HG03439 (cell line): ENCODE data around the gene TMEM184B.
A peak's percentile ranks its signal among the peaks of the same experiment; 100 is the strongest.

ENCODE experiments used
- ATAC-seq: cut with Tn5 transposase; IDR thresholded peaks from one replicate; pipeline ENCODE4 v1.9.1; 2021; ENCODE audit warnings: mild to moderate bottlenecking, moderate library complexity; ENCODE audit not compliant: unreplicated experiment

Gene TMEM184B

GRCh38 chr22:38308791-38309498 lies 36.1 kb upstream of the TMEM184B start:
- ATAC-seq = no peak

- ATAC-seq = peak; percentile 68
These were observed 33.0 kb upstream of the TMEM184B start for GRCh38 chr22:38305471-38306448.

GRCh38 chr22:38304526-38304925 lies 31.7 kb upstream of the TMEM184B start:
- ATAC-seq = no peak

GRCh38 chr22:38303974-38304373 lies 31.2 kb upstream of the TMEM184B start:
- ATAC-seq = no peak

- no peak for ATAC-seq
These were observed 30.1 kb upstream of the TMEM184B start for GRCh38 chr22:38302906-38303305.

- no peak for ATAC-seq
These were observed 28.1 kb upstream of the TMEM184B start for GRCh38 chr22:38300946-38301345.

- no peak for ATAC-seq
These were observed 27.6 kb upstream of the TMEM184B start for GRCh38 chr22:38300197-38300945.

GRCh38 chr22:38299770-38300102 lies 26.9 kb upstream of the TMEM184B start:
- ATAC-seq = no peak

- ATAC-seq = no peak
These were observed 25.6 kb upstream of the TMEM184B start for GRCh38 chr22:38298312-38299005.

- ATAC-seq = no peak
These were observed 23.6 kb upstream of the TMEM184B start for GRCh38 chr22:38296372-38296771.

GRCh38 chr22:38295863-38296262 lies 23.1 kb upstream of the TMEM184B start:
- no peak for ATAC-seq

- ATAC-seq = no peak
These were observed 22.5 kb upstream of the TMEM184B start for GRCh38 chr22:38295339-38295738.

- no peak for ATAC-seq
These were observed 21.4 kb upstream of the TMEM184B start for GRCh38 chr22:38294193-38294592.

- ATAC-seq = no peak
These were observed 19.9 kb upstream of the TMEM184B start for GRCh38 chr22:38292694-38293093.

- ATAC-seq = no peak
These were observed 18.5 kb upstream of the TMEM184B start for GRCh38 chr22:38291201-38291777.

GRCh38 chr22:38290347-38290746 lies 17.5 kb upstream of the TMEM184B start:
- ATAC-seq = no peak

GRCh38 chr22:38289583-38290082 lies 16.8 kb upstream of the TMEM184B start:
- no peak for ATAC-seq

- no peak for ATAC-seq
These were observed 14.3 kb upstream of the TMEM184B start for GRCh38 chr22:38286915-38287669.

- no peak for ATAC-seq
These were observed 12.2 kb upstream of the TMEM184B start for GRCh38 chr22:38285018-38285417.

- no peak for ATAC-seq
These were observed 11.2 kb upstream of the TMEM184B start for GRCh38 chr22:38284042-38284402.
